GM23338 (cell line): ENCODE results near the gene PTCH2. TPM values are rescaled to one million over a fixed set of nuclear protein-coding genes. Genes with fewer than 3 reads are reported as not detected.

Experiments
- ATAC-seq: fragments of 200-7000 bp; cut with Tn5 transposase; 3 replicates; pipeline ENCODE4 v1.9.1; 2020
- DNase-seq: peaks from one replicate; pipeline ENCODE4 v3.0.0-alpha.2; 2015; ENCODE audit warnings: low spot score
- H2AFZ ChIP-seq: fragments of 200-600 bp; sonication (generic); 2 replicates; pipeline ENCODE4 v1.8.0; 2016; ENCODE audit warnings: antibody characterized with exemption, mild to moderate bottlenecking, moderate library complexity
- H3F3A ChIP-seq: fragments of 200-600 bp; sonication (generic); replicated peaks from 2 replicates; pipeline ENCODE4 v1.8.0; 2017; ENCODE audit warnings: antibody characterized with exemption, mixed run types, low read depth
- H3K27ac ChIP-seq: fragments of 200-600 bp; sonication (generic); 2 replicates; pipeline ENCODE4 v1.6.1; 2016; ENCODE audit warnings: low read depth
- H3K27me3 ChIP-seq: fragments of 200-600 bp; sonication (generic); 2 replicates; pipeline ENCODE4 v1.8.0; 2016; ENCODE audit warnings: mild to moderate bottlenecking, mixed run types, moderate library complexity; ENCODE audit not compliant: insufficient read depth
- H3K36me3 ChIP-seq: fragments of 200-600 bp; sonication (generic); 2 replicates; pipeline ENCODE4 v1.8.0; 2016; ENCODE audit warnings: mild to moderate bottlenecking; ENCODE audit not compliant: insufficient read depth
- H3K4me1 ChIP-seq: fragments of 200-600 bp; sonication (generic); 2 replicates; pipeline ENCODE4 v1.8.0; 2016; ENCODE audit warnings: mild to moderate bottlenecking, moderate library complexity; ENCODE audit not compliant: insufficient read depth
- H3K4me2 ChIP-seq: fragments of 200-600 bp; sonication (generic); 2 replicates; pipeline ENCODE4 v1.7.1; 2017; ENCODE audit warnings: mixed run types
- H3K4me3 ChIP-seq: fragments of 200-600 bp; sonication (generic); 2 replicates; pipeline ENCODE4 v1.6.1; 2016; ENCODE audit warnings: mixed run types
- H3K79me2 ChIP-seq: fragments of 200-600 bp; sonication (generic); replicated peaks from 2 replicates; pipeline ENCODE4 v1.8.0; 2017; ENCODE audit warnings: mild to moderate bottlenecking; ENCODE audit not compliant: insufficient read depth
- H3K9me2 ChIP-seq: fragments of 200-600 bp; sonication (generic); 2 replicates; pipeline ENCODE4 v1.8.0; 2017; ENCODE audit not compliant: insufficient read depth
- H4K20me1 ChIP-seq: fragments of 200-600 bp; sonication (generic); replicated peaks from 2 replicates; pipeline ENCODE4 v1.8.0; 2017; ENCODE audit warnings: mild to moderate bottlenecking; ENCODE audit not compliant: insufficient read depth
- H3K27ac Mint-ChIP-seq: 2 replicates; pipeline ENCODE4 v1.8.0; 2020; ENCODE audit warnings: inconsistent platforms, mild to moderate bottlenecking, moderate library complexity, mixed read lengths
- H3K27me3 Mint-ChIP-seq: 3 replicates; pipeline ENCODE4 v1.8.0; 2022; ENCODE audit warnings: low read depth, mild to moderate bottlenecking, moderate library complexity, mixed read lengths, inconsistent platforms; ENCODE audit not compliant: insufficient read depth, poor library complexity
- H3K36me3 Mint-ChIP-seq: 3 replicates; pipeline ENCODE4 v1.8.0; 2021; ENCODE audit warnings: low read depth, mild to moderate bottlenecking, inconsistent platforms, moderate library complexity, mixed read lengths
- H3K4me1 Mint-ChIP-seq: 3 replicates; pipeline ENCODE4 v1.8.0; 2020; ENCODE audit warnings: mild to moderate bottlenecking, inconsistent platforms, mixed read lengths
- H3K4me3 Mint-ChIP-seq: 3 replicates; pipeline ENCODE4 v1.8.0; 2021; ENCODE audit warnings: moderate library complexity, mild to moderate bottlenecking, inconsistent platforms, mixed read lengths
- H3K9me3 Mint-ChIP-seq: 3 replicates; pipeline ENCODE4 v1.8.0; 2020; ENCODE audit warnings: moderate library complexity, mild to moderate bottlenecking, inconsistent platforms, mixed read lengths
- CREB1 ChIP-seq: fragments of 250-450 bp; sonication (Bioruptor Pico); IDR thresholded peaks from 2 replicates; pipeline ENCODE4 v1.5.0; 2020; ENCODE audit warnings: low read depth, mild to moderate bottlenecking, moderate library complexity
- EZH2 ChIP-seq: fragments of 200-600 bp; sonication (generic); IDR thresholded peaks from one replicate; pipeline ENCODE4 v1.8.0; 2017; ENCODE audit warnings: antibody characterized with exemption, mild to moderate bottlenecking, low read depth; ENCODE audit not compliant: unreplicated experiment
- EZH2phosphoT487 ChIP-seq: fragments of 200-600 bp; sonication (generic); IDR thresholded peaks from one replicate; pipeline ENCODE4 v1.8.1; 2018; ENCODE audit warnings: antibody characterized with exemption; ENCODE audit not compliant: unreplicated experiment
- NANOG ChIP-seq: IDR thresholded peaks from 2 replicates; pipeline ENCODE4 v1.6.1; 2016; ENCODE audit warnings: antibody characterized with exemption, borderline replicate concordance
- REST ChIP-seq: IDR thresholded peaks from one replicate; pipeline ENCODE4 v1.6.1; 2018; ENCODE audit warnings: antibody characterized with exemption; ENCODE audit not compliant: unreplicated experiment
- STAT1 ChIP-seq: IDR thresholded peaks from one replicate; pipeline ENCODE4 v1.6.1; 2016; ENCODE audit warnings: antibody characterized with exemption; ENCODE audit not compliant: unreplicated experiment
- ZNF114 ChIP-seq: fragments of 250-450 bp; sonication (Bioruptor Pico); IDR thresholded peaks from 2 replicates; pipeline ENCODE4 v1.5.0; 2020; ENCODE audit warnings: mild to moderate bottlenecking, moderate library complexity
- ZNF331 ChIP-seq: fragments of 250-450 bp; sonication (Bioruptor Pico); IDR thresholded peaks from 2 replicates; pipeline ENCODE4 v1.5.0; 2020; ENCODE audit warnings: low read depth, mild to moderate bottlenecking, moderate library complexity
- ZNF462 ChIP-seq: fragments of 250-450 bp; sonication (Bioruptor Pico); IDR thresholded peaks from 2 replicates; pipeline ENCODE4 v1.5.0; 2020; ENCODE audit warnings: mild to moderate bottlenecking, moderate library complexity
- polyA plus RNA-seq: library from polyadenylated mRNA; unstranded; fragments of >200 nt; fragmentation: Nextera tagmentation; extraction: Ambion mirVana; gene quantifications from 2 replicates; pipeline ENCODE4 v1.2.1, GENCODE V29; 2016
- total RNA-seq: library from RNA; depleted of rRNA; stranded (reverse); fragments of >200 nt; shearing (Covaris generic); gene quantifications from 2 replicates; pipeline ENCODE4 v1.2.3, GENCODE V29; 2014

The PTCH2 gene
- total and polyA plus RNA-seq, 2 experiments from 2014 or later, result 0.63 to 0.74 TPM

DNA sequence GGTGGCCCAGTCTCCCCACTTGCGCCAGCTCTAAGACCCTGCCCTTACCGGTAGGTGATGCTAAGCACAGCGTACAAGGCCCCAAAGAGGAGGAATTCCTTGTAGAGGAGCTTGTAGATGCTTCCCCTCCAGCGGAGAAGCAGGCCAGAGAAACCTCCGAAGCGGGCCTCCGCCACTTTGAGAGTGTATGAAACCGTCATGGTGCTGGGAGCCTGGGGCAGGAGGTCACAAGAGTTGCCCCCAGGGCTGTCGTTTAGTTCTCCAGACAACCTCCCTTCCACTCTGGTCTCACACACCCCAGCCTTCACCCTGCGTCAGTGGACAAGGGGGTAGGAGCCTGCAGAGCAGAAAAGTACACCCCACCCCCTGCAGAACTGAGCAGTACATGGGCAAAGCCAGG, 55.5 kb downstream of the PTCH2 start:
- Mint-ChIP-seq H3K4me3 (no peak overlapping the region), H3K9me3 (no peaks in the 10 kb centered on the region; the same call in 2 of the 3 replicates), H3K27ac (no peak overlapping the region), H3K36me3 (no peaks in the 10 kb centered on the region; the same call in 2 of the 3 replicates), H3K4me1 (peaks cover 33% of the 10 kb centered on the region), H3K27me3 (peaks cover 25% of the 10 kb centered on the region)
- Histone ChIP-seq H3K4me2 (no peak overlapping the region), H4K20me1 (no peaks in the 10 kb centered on the region), H2AFZ (no peak overlapping the region), H3F3A (peaks cover 29% of the 10 kb centered on the region), H3K36me3 (no peaks in the 10 kb centered on the region), H3K9me2 (no peaks in the 10 kb centered on the region), H3K79me2 (no peaks in the 10 kb centered on the region), H3K4me1 (peaks cover 22% of the 10 kb centered on the region), H3K4me3 (no peak overlapping the region), H3K27me3 (0 out of 2 replicates have a peak, but pooled peaks cover 10% of the 10 kb centered on the region), H3K27ac (no peak overlapping the region)
- no peak for TF ChIP-seq NANOG
- TF ChIP-seq REST, result no peak
- TF ChIP-seq ZNF462 (CRISPR knock-in tag), result no peak
- TF ChIP-seq EZH2, result no peak
- TF ChIP-seq STAT1, result no peak
- TF ChIP-seq EZH2phosphoT487, result no peak
- no peak for TF ChIP-seq CREB1
- TF ChIP-seq ZNF114 (CRISPR knock-in tag), result no peak
- no peak for TF ChIP-seq ZNF331 (CRISPR knock-in tag)
- ATAC-seq (no peak), DNase-seq (no peak)
